Adrenal gland (tissue), 12 donors: ENCODE measurements around the gene BLVRA. TPM values are rescaled to one million over a fixed set of nuclear protein-coding genes. Genes with fewer than 3 reads are reported as not detected.

ENCODE experiments used
- DNase-seq, 7 donors: peaks; one replicate each; pipeline ENCODE4 v3.0.0-alpha.2; 2019 to 2020
- H3K27ac ChIP-seq, 5 donors: fragments of 200-600 bp; sonication (generic) in 4 of 5; 1 replicate in 3 of 5; 2 replicates in 2 of 5; pipeline versions ENCODE4 v1.5.1 to v1.8.0; 2016 to 2020; ENCODE audit warnings: mild to moderate bottlenecking in 1 of 5
- H3K27me3 ChIP-seq: fragments of 200-600 bp; 2 replicates; pipeline ENCODE4 v1.8.0; 2021
- H3K36me3 ChIP-seq, 2 donors: fragments of 200-600 bp; replicated peaks in 1 of 2; 1 replicate in 1 of 2; 2 replicates in 1 of 2; pipeline versions ENCODE4 v1.5.1 to v1.8.0; 2018 to 2022
- H3K4me1 ChIP-seq, 2 donors: fragments of 200-600 bp; replicated peaks in 1 of 2; 1 replicate in 1 of 2; 2 replicates in 1 of 2; pipeline versions ENCODE4 v1.5.1 to v1.8.0; 2018 to 2021
- H3K4me3 ChIP-seq, 4 donors: fragments of 200-600 bp; sonication (generic) in 3 of 4; one replicate each; pipeline ENCODE4 v1.5.1; 2016 to 2018
- H3K9me3 ChIP-seq, 3 donors: fragments of 200-600 bp; sonication (generic) in 1 of 3; replicated peaks in 1 of 3; 1 replicate in 2 of 3; 2 replicates in 1 of 3; pipeline versions ENCODE4 v1.5.1 to v1.8.0; 2016 to 2021
- POLR2A ChIP-seq, 2 donors: fragments of 450-650 bp; IDR thresholded peaks; one replicate each; pipeline ENCODE4 v1.6.1; 2017; ENCODE audit warnings: antibody characterized with exemption in 2 of 2, mild to moderate bottlenecking in 2 of 2, moderate library complexity in 1 of 2
- WGBS, 4 donors: extraction: QIAGEN DNeasy Blood & Tissue Kit in 2 of 4; methylation state at CpG; one replicate each; pipeline versions ENCODE4 v1.1.5 to v1.1.7; 2013 to 2017; 5-methylcytosine and 5-hydroxymethylcytosine counted together
- intact Hi-C, 2 donors: fragments of 100-400 bp; cut with DNase I; formaldehyde crosslinking; loops; one replicate each; pipeline versions ENCODE4 v1.14.1 to v1.15.0; 2022 to 2023
- polyA plus RNA-seq, 3 donors: library from polyadenylated mRNA; stranded (reverse); fragments of 200-250 nt in 2 of 3; fragments of 350-450 nt in 1 of 3; fragmentation: Illumina TruSeq in 1 of 3; extraction: RNeasy Lipid Tissue Mini Kit (QIAGEN cat#74804) in 1 of 3; gene quantifications; one replicate each; pipeline ENCODE4 v1.2.3, GENCODE V29; 2013 to 2014
- total RNA-seq, 9 donors: library from RNA; depleted of rRNA in 4 of 9; stranded (reverse); fragments of >200 nt in 4 of 9; fragments of 120-200 nt in 1 of 9; fragmentation: NEBNext Ultra II Directional in 1 of 9; extraction: Animal tissue kit (Norgen Biotek cat#: 25700) in 1 of 9; gene quantifications; one replicate each; pipeline versions ENCODE4 v1.1.0 to v1.2.4, GENCODE V29; 2013 to 2023
- TF ChIP-seq, protein P1 (sequence below), 6 experiments: fragments of 450-650 bp in 4 of 6; fragments of 200-600 bp in 2 of 6; sonication (generic) in 1 of 6; IDR thresholded peaks; 1 replicate in 5 of 6; 2 replicates in 1 of 6; pipeline versions ENCODE4 v1.5.1 to v1.8.0; 2016 to 2021; ENCODE audit warnings: antibody characterized with exemption in 6 of 6, mild to moderate bottlenecking in 2 of 6, moderate library complexity in 1 of 6
- donor health status: healthy with polysubstance abuse.
- donor health status: Bipolar disorder and iron deficiency.
- donor health status: DM: yes; HTN: yes; CAD: no.
- donor health status: DM: no; HTN: no; CAD: no.
- donor health status: DM: no; HTN: no; CAD: no.
- donor health status: DM: yes; HTN: yes; CAD: no.

The BLVRA gene
- total and polyA plus RNA-seq, 12 donors: 7.7 to 56.3 (median 36.5) TPM

DNA sequence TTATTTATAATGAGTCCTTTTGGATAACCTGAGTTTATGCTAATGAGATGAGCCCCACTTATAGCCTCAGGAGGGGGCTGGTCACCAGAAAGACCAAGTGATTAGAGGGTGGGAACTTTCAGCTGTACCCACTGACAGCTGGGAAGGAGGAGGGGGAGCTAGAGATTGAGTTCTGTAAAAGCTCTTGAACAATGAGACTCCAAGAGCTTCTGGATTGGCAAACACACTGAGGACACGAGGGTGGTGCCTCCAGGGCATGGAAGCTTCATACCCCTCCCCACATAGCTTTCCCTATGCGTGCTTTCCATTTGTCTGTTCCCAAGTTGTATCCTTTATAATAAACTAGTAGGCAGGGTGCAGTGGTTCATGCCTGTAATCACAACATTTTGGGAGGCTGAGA lies 90.6 kb downstream of the BLVRA start:
- no peaks in the 10 kb centered on the region for H3K27me3 ChIP-seq
- no peak for TF ChIP-seq POLR2A (IDR thresholded peaks at IDR 0.05)
- TF ChIP-seq, protein P1, sequence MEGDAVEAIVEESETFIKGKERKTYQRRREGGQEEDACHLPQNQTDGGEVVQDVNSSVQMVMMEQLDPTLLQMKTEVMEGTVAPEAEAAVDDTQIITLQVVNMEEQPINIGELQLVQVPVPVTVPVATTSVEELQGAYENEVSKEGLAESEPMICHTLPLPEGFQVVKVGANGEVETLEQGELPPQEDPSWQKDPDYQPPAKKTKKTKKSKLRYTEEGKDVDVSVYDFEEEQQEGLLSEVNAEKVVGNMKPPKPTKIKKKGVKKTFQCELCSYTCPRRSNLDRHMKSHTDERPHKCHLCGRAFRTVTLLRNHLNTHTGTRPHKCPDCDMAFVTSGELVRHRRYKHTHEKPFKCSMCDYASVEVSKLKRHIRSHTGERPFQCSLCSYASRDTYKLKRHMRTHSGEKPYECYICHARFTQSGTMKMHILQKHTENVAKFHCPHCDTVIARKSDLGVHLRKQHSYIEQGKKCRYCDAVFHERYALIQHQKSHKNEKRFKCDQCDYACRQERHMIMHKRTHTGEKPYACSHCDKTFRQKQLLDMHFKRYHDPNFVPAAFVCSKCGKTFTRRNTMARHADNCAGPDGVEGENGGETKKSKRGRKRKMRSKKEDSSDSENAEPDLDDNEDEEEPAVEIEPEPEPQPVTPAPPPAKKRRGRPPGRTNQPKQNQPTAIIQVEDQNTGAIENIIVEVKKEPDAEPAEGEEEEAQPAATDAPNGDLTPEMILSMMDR (IDR thresholded peaks at IDR 0.05): no peak
- no peak for DNase-seq
- H3K27ac ChIP-seq: no peak overlapping the region
- no peaks in the 10 kb centered on the region for H3K4me1 ChIP-seq
- no peaks in the 10 kb centered on the region for H3K9me3 ChIP-seq
- no peak overlapping the region for H3K4me3 ChIP-seq
- intact Hi-C loops: no loop called here
- 65 to 81% (median 74%) methylated on average over 2 of the region's 2 CpGs for WGBS, 4 donors
- no peaks in the 10 kb centered on the region for H3K36me3 ChIP-seq

DNA sequence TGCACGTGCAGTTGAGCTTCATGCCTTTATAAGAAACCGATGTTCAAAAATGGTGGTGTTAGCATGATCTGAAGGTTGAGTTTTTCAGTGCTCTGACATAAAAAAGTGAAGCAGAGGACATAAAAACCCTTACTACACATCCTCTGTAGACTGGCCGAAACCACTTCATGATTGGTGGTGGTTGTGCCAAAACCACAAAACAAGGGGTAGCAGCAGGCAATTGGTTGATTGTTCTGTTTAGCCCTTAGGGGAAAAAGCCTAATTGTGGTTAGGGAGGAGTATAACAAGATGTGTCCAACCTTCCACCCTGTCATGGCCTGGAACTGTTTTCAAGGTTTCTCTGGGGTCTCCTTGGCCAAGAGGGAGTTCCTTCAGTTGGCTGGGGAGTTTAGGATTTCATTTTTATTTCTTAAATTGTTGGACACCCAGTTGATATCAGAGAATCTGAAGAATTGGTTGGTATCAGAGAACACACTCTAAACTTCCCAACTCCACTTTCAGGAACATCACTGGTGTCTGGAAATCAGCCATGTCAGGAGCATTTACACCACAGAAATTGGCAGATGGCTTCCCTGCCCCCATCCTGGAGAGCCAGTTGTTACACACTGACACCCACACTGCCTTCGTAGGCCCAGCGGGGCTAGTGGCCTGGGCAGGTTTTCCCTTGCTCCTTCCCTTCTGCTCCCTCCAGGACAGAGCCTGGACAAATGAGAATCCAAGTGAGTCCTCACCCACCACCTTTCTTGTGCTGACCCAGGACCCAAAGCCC lies 92.1 kb downstream of the BLVRA start:
- Histone ChIP-seq H3K9me3 (no peaks in the 10 kb centered on the region), H3K27ac (no peak overlapping the region), H3K4me1 (no peaks in the 10 kb centered on the region), H3K27me3 (no peaks in the 10 kb centered on the region), H3K36me3 (no peaks in the 10 kb centered on the region), H3K4me3 (no peak overlapping the region)
- no peak for DNase-seq
- TF ChIP-seq, protein P1 (IDR thresholded peaks at IDR 0.05): no peak
- no peak for TF ChIP-seq POLR2A (IDR thresholded peaks at IDR 0.05)
- intact Hi-C loops: no loop called here
- WGBS, 4 donors: 88 to 96% (median 93%) methylated on average over 5 of the region's 5 CpGs

DNA sequence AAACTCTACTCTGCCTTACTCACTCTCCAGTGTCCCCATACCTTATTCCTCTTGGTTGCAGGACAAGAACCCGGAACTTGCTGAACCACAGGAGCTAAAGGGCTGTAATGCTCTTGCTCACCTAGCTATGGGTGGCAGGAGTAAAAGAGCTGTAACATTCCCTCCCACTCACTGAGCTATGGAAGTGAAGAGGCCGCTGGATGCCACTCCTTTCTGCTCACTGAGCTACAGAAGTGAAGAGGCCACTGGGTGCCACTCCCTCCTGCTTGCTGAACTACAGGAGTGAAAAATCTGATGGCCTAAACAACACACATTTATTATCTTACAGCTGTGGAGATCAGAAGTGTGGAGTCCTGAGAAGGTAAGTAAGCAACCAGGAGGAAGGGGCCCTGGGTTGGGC lies 93.3 kb downstream of the BLVRA start:
- H3K27ac ChIP-seq: no peak overlapping the region
- TF ChIP-seq, protein P1 (IDR thresholded peaks at IDR 0.05): no peak
- no peak for TF ChIP-seq POLR2A (IDR thresholded peaks at IDR 0.05)
- no peaks in the 10 kb centered on the region for H3K36me3 ChIP-seq
- H3K4me3 ChIP-seq: no peak overlapping the region
- DNase-seq: no peak
- intact Hi-C loops: no loop called here
- no peaks in the 10 kb centered on the region for H3K27me3 ChIP-seq
- no peaks in the 10 kb centered on the region for H3K9me3 ChIP-seq
- no peaks in the 10 kb centered on the region for H3K4me1 ChIP-seq
- WGBS, 4 donors: 88 to 96% (median 90%) methylated on average over 2 of the region's 2 CpGs

DNA sequence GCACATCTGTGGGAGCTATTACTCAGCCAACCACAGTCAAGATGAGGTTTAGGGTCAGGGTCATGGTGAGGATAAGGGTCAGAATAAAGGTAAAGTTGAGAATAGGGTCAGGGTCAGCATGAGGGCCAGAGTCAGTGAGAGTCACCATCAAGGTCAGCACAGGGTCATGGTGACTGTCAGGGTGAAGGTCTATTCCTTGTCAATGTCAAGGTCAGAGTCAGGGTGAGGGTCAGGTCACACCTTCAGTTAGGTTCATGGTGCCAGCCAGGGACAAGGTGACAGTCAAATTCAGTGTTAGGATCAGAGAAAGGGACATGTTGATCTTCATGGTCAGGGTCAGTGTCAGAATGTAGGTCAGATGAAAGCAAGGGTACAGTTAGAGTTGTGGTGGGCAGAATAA lies 96.7 kb downstream of the BLVRA start:
- H3K4me3 ChIP-seq: no peak overlapping the region
- DNase-seq: no peak
- intact Hi-C loops: no loop called here
- TF ChIP-seq, protein P1 (IDR thresholded peaks at IDR 0.05): no peak
- TF ChIP-seq POLR2A (IDR thresholded peaks at IDR 0.05): no peak
- no peaks in the 10 kb centered on the region for H3K4me1 ChIP-seq
- H3K27ac ChIP-seq: no peak overlapping the region
- H3K36me3 ChIP-seq: no peaks in the 10 kb centered on the region
- no peaks in the 10 kb centered on the region for H3K9me3 ChIP-seq
- H3K27me3 ChIP-seq: no peaks in the 10 kb centered on the region
